SK-N-MC (cell line): Measurements from ENCODE around the gene OR2AJ1.

Source experiments
- EZH2 ChIP-seq: fragments of 200-600 bp; sonication (generic); IDR thresholded peaks from one replicate; pipeline ENCODE4 v1.6.1; 2017; ENCODE audit warnings: antibody characterized with exemption
- FOXP2 ChIP-seq: optimal IDR thresholded peaks from 2 replicates; pipeline ENCODE3; 2011; ENCODE audit warnings: mild to moderate bottlenecking, moderate library complexity; ENCODE audit not compliant: insufficient read depth; ENCODE audit errors: extremely low read length, control extremely low read depth
- POLR2AphosphoS5 ChIP-seq: IDR thresholded peaks from 2 replicates; pipeline ENCODE4 v1.6.1; 2012; ENCODE audit warnings: mild to moderate bottlenecking, low read depth, low read length, borderline replicate concordance

GRCh38 chr1:247953408-247953807 is 28.7 kb downstream of the OR2AJ1 start:
- TF ChIP-seq POLR2AphosphoS5 (no peak), EZH2 (no peak), FOXP2 (no peak)
